ENCODE results near the gene GABRA4. TPM values are rescaled to one million over a fixed set of nuclear protein-coding genes. Genes with fewer than 3 reads are reported as not detected.

The GABRA4 gene
- total RNA-seq, 6 experiments from 2014 or later = not detected

DNA sequence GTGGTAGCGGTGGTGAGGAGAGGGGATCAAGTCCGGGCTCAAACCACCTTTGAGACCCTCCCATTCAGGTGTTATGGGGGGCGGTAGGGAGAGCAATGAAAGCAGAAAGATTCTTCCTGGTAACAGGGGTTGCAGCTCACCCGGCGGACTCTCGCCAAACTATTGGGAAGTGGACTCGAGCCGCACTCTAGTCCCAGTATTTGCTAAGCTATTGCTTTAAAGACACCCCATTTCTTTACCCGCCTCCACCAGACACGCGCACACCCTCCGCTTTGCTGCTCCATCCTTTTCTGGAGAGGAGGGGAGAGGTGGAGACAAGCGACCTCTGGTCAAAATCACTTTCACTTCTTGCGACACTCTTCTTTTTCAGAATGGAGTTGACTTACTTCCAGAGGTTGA, 625 bp upstream of the GABRA4 start:
- H3K27ac Mint-ChIP-seq = no peak overlapping the region
- no peaks in the 10 kb centered on the region for H3K4me1 Mint-ChIP-seq (ENCODE audit: low read depth)
- TF ChIP-seq, protein P1, sequence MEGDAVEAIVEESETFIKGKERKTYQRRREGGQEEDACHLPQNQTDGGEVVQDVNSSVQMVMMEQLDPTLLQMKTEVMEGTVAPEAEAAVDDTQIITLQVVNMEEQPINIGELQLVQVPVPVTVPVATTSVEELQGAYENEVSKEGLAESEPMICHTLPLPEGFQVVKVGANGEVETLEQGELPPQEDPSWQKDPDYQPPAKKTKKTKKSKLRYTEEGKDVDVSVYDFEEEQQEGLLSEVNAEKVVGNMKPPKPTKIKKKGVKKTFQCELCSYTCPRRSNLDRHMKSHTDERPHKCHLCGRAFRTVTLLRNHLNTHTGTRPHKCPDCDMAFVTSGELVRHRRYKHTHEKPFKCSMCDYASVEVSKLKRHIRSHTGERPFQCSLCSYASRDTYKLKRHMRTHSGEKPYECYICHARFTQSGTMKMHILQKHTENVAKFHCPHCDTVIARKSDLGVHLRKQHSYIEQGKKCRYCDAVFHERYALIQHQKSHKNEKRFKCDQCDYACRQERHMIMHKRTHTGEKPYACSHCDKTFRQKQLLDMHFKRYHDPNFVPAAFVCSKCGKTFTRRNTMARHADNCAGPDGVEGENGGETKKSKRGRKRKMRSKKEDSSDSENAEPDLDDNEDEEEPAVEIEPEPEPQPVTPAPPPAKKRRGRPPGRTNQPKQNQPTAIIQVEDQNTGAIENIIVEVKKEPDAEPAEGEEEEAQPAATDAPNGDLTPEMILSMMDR (IDR thresholded peaks at IDR 0.05) = no peak
- peaks cover 10% of the 10 kb centered on the region for H3K27me3 Mint-ChIP-seq (ENCODE audit: insufficient read depth)
- peak overlapping the region; percentile 15; the same call in 1 of the 2 replicates for H3K4me3 Mint-ChIP-seq
- H3K36me3 Mint-ChIP-seq (ENCODE audit: low read depth) = no peaks in the 10 kb centered on the region; the same call in 1 of the 2 replicates
- DNase-seq = no peak
- no peaks in the 10 kb centered on the region; the same call in none of the 2 replicates for H3K9me3 Mint-ChIP-seq

DNA sequence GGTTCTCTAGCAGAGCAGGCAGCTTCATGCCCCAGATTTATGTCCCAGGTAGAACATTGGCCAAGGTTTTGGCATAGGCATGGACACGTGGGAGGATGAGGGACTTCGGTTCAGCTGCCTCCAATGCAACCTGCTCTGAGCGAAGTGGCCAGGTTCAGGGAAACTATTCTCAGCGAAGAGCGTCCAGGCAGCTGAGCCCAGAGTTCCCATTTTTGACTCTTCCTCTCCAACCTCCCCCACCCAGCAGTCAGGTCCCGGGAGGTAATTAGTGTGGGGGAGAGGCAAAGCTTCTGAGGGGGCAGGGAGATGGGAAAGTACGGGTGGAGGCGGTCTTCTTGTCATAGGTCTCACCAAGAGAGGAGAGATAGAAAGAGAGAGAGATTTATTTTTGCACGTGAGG, 1.0 kb downstream of the GABRA4 start:
- H3K36me3 Mint-ChIP-seq (ENCODE audit: low read depth) = no peaks in the 10 kb centered on the region; the same call in 1 of the 2 replicates
- no peak overlapping the region for H3K27ac Mint-ChIP-seq
- no peak overlapping the region for H3K4me3 Mint-ChIP-seq
- no peaks in the 10 kb centered on the region for H3K4me1 Mint-ChIP-seq (ENCODE audit: low read depth)
- TF ChIP-seq, protein P1 (IDR thresholded peaks at IDR 0.05) = no peak
- H3K9me3 Mint-ChIP-seq = no peaks in the 10 kb centered on the region; the same call in none of the 2 replicates
- DNase-seq = no peak
- peaks cover 10% of the 10 kb centered on the region for H3K27me3 Mint-ChIP-seq (ENCODE audit: insufficient read depth)

DNA sequence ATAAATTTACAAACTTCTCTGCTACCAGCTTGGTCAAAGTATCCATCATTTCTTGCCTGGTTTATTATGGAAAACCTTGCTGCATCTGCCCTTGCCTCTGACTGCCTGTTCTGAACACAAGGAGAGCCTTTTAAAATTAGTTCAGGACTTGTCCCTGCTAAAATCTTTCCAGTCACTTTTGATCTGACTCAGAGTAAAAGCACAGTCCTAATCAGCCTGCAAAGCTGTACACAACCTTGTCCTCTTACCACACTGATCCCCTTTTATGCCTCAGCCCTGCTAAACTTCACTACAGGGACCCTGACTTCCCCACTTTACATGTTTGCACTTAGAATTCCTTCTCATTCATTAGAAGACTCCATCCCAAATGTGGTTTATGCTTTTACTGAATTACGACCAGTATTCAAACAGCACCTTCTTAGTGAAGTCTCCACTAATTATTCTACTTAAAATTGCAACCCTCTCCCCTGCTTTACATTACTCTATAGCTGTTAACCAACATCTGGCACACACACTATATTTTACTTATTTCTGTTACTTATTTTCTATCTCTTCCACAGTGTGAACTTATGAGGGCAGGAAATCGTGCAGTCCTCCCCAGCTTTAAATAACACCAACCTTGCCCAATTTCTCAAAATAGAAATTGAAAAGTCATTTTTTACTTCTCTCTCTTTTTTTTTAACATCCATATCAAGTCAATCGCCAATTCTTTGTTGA, 6.3 kb downstream of the GABRA4 start:
- Mint-ChIP-seq H3K27me3 (ENCODE audit: insufficient read depth) (0 out of 2 replicates have a peak, but pooled peaks cover under 1% of the 10 kb centered on the region), H3K4me3 (no peak overlapping the region), H3K27ac (no peak overlapping the region), H3K9me3 (no peaks in the 10 kb centered on the region; the same call in 1 of the 2 replicates), H3K4me1 (ENCODE audit: low read depth) (no peaks in the 10 kb centered on the region), H3K36me3 (ENCODE audit: low read depth) (no peaks in the 10 kb centered on the region; the same call in 1 of the 2 replicates)
- DNase-seq = no peak
- TF ChIP-seq, protein P1 (IDR thresholded peaks at IDR 0.05) = no peak

DNA sequence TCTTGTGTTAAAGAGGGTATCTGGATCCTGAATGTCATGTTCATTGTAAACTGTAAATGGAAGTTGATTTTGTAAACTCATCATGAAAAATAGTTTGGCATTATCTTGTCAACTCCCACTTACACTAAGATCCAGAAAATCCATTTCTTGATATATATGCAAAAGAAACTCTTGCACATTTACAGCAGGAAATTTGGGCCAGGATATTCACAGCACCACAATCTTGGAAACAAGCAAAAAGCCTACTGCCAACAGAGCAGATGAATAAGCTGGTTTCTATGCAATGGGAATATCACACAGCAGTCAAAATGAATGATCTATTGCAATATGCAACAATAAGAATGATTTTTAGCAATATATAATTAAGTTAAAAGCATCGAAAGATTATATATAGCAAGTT, 8.6 kb downstream of the GABRA4 start:
- Mint-ChIP-seq H3K27me3 (ENCODE audit: insufficient read depth) (no peaks in the 10 kb centered on the region), H3K36me3 (ENCODE audit: low read depth) (no peaks in the 10 kb centered on the region), H3K4me1 (ENCODE audit: low read depth) (no peaks in the 10 kb centered on the region), H3K27ac (no peak overlapping the region), H3K4me3 (no peak overlapping the region), H3K9me3 (no peaks in the 10 kb centered on the region)
- TF ChIP-seq, protein P1 (IDR thresholded peaks at IDR 0.05) = no peak
- DNase-seq = no peak

DNA sequence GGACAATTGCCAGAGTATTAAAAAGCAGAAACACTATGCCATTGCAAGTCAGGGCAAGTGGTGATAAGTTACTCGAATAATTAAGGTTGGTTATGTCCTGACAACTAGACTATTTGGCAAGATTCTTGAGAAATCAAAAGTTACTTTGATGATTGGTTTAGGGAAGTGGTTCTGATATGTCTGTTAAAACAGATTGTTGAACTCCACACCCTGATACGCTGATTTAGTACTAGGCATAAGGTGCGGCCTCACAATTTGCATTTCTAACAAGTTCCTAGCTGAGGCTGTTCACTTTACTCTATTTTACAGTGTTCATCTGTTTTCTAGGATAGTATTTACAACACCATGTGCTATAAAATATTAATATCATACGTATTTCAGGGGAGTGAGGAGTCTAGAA, 12.5 kb downstream of the GABRA4 start:
- no peaks in the 10 kb centered on the region for H3K36me3 Mint-ChIP-seq (ENCODE audit: low read depth)
- no peaks in the 10 kb centered on the region for H3K9me3 Mint-ChIP-seq
- H3K27ac Mint-ChIP-seq = no peak overlapping the region
- TF ChIP-seq, protein P1 (IDR thresholded peaks at IDR 0.05) = no peak
- H3K4me1 Mint-ChIP-seq (ENCODE audit: low read depth) = no peaks in the 10 kb centered on the region
- H3K27me3 Mint-ChIP-seq (ENCODE audit: insufficient read depth) = no peaks in the 10 kb centered on the region
- H3K4me3 Mint-ChIP-seq = no peak overlapping the region
- no peak for DNase-seq
